Esophagus muscularis mucosa (tissue), 4 donors: ENCODE data around the gene BTAF1. TPM values are rescaled to one million over a fixed set of nuclear protein-coding genes. Genes with fewer than 3 reads are reported as not detected.

Source experiments
- DNase-seq: peaks from one replicate; pipeline ENCODE4 v3.0.0-alpha.2; 2017; ENCODE audit errors: extremely low spot score
- H3K27ac ChIP-seq, 4 donors: fragments of 200-600 bp; sonication (generic); replicated peaks in 1 of 4; 1 replicate in 3 of 4; 2 replicates in 1 of 4; pipeline ENCODE4 v1.5.1; 2016 to 2019; ENCODE audit warnings: mild to moderate bottlenecking in 1 of 4
- H3K27me3 ChIP-seq, 4 donors: fragments of 200-600 bp; sonication (generic); one replicate each; pipeline versions ENCODE4 v1.5.1 to v1.6.0; 2016 to 2019
- H3K36me3 ChIP-seq, 4 donors: fragments of 200-600 bp; sonication (generic); one replicate each; pipeline ENCODE4 v1.5.1; 2016 to 2019
- H3K4me1 ChIP-seq, 4 donors: fragments of 200-600 bp; sonication (generic); one replicate each; pipeline ENCODE4 v1.5.1; 2016 to 2019
- H3K4me3 ChIP-seq, 4 donors: fragments of 200-600 bp; sonication (generic); 1 replicate in 2 of 4; 2 replicates in 2 of 4; pipeline ENCODE4 v1.5.1; 2016 to 2019; ENCODE audit warnings: mild to moderate bottlenecking in 4 of 4, moderate library complexity in 1 of 4
- H3K9me3 ChIP-seq, 4 donors: fragments of 200-600 bp; sonication (generic); 1 replicate in 3 of 4; 2 replicates in 1 of 4; pipeline ENCODE4 v1.5.1; 2016 to 2019
- CTCF ChIP-seq, 3 experiments: fragments of 200-600 bp in 2 of 3; fragments of 450-650 bp in 1 of 3; sonication (generic) in 2 of 3; IDR thresholded peaks; one replicate each; pipeline ENCODE4 v1.5.1; 2017 to 2019; ENCODE audit warnings: antibody characterized with exemption in 3 of 3, mild to moderate bottlenecking in 2 of 3, moderate library complexity in 1 of 3
- EP300 ChIP-seq: sonication (generic); formaldehyde crosslinking; IDR thresholded peaks from one replicate; pipeline ENCODE4 v1.6.1; 2017; ENCODE audit warnings: antibody characterized with exemption
- POLR2A ChIP-seq: fragments of 450-650 bp; IDR thresholded peaks from one replicate; pipeline ENCODE4 v1.6.1; 2017; ENCODE audit warnings: antibody characterized with exemption, moderate library complexity, mild to moderate bottlenecking, low read depth
- POLR2AphosphoS5 ChIP-seq, 2 donors: sonication (generic); formaldehyde crosslinking; IDR thresholded peaks; one replicate each; pipeline ENCODE4 v1.6.1; 2017; ENCODE audit warnings: antibody characterized with exemption in 2 of 2
- whole genome bisulfite sequencing: methylation state at CpG from one replicate; pipeline ENCODE4 v1.1.5; 2018; 5-methylcytosine and 5-hydroxymethylcytosine counted together
- intact Hi-C: fragments of 100-400 bp; cut with DNase I; formaldehyde crosslinking; loops from one replicate; pipeline ENCODE4 v1.15.1; 2023
- total RNA-seq, 4 donors: library from RNA; depleted of rRNA; stranded (reverse); fragments of >200 nt; gene quantifications; one replicate each; pipeline versions ENCODE4 v1.1.0 to v1.2.1, GENCODE V29; 2016

Gene BTAF1
- total RNA-seq, 4 donors from 2014 or later, result 20.7 to 48.6 (median 26.1) TPM

- 88% methylated on average over 3 of the region's 3 CpGs for whole genome bisulfite sequencing
- Histone ChIP-seq H3K9me3 (no peaks in the 10 kb centered on the region), H3K36me3 (no peaks in the 10 kb centered on the region), H3K4me3 (no peak overlapping the region), H3K27ac (no peak overlapping the region), H3K27me3 (no peaks in the 10 kb centered on the region), H3K4me1 (no peaks in the 10 kb centered on the region)
- no peak for DNase-seq
- intact Hi-C loops, result no loop called here
- TF ChIP-seq POLR2AphosphoS5 (IDR thresholded peaks at IDR 0.05), result no peak
- no peak for TF ChIP-seq POLR2A
- TF ChIP-seq CTCF (IDR thresholded peaks at IDR 0.05), result no peak
- TF ChIP-seq EP300, result no peak
These were observed 27.3 kb upstream of the BTAF1 start for GRCh38 chr10:91896212-91896756.

- intact Hi-C loops, result no loop called here
- no peaks in the 10 kb centered on the region for H3K9me3 ChIP-seq
- H3K27ac ChIP-seq, result no peak overlapping the region
- no peak for TF ChIP-seq POLR2AphosphoS5 (IDR thresholded peaks at IDR 0.05)
- no peak for TF ChIP-seq EP300
- no peak for TF ChIP-seq CTCF (IDR thresholded peaks at IDR 0.05)
- no peak for TF ChIP-seq POLR2A
- H3K4me3 ChIP-seq, result no peak overlapping the region
- H3K27me3 ChIP-seq, result no peaks in the 10 kb centered on the region
- 71% methylated on average over 8 of the region's 8 CpGs for WGBS
- no peak for DNase-seq
- no peaks in the 10 kb centered on the region for H3K4me1 ChIP-seq
- no peaks in the 10 kb centered on the region for H3K36me3 ChIP-seq
These were observed 26.1 kb upstream of the BTAF1 start for GRCh38 chr10:91897421-91897820.

GRCh38 chr10:91901784-91902677 lies 21.5 kb upstream of the BTAF1 start:
- Histone ChIP-seq H3K27ac (no peak overlapping the region), H3K36me3 (no peaks in the 10 kb centered on the region), H3K9me3 (no peaks in the 10 kb centered on the region), H3K4me1 (peaks cover 0 to 2% (median under 1%) of the 10 kb centered on the region in 4 donors), H3K4me3 (no peak overlapping the region), H3K27me3 (no peaks in the 10 kb centered on the region)
- WGBS, result 0% methylated on average over 2 of the region's 2 CpGs
- no peak for DNase-seq
- TF ChIP-seq POLR2A (no peak), EP300 (no peak), CTCF (IDR thresholded peaks at IDR 0.05) (no peak), POLR2AphosphoS5 (IDR thresholded peaks at IDR 0.05) (no peak)
- intact Hi-C loops, result loop anchor here (10.0 kb wide), 1 partner anchor 417 kb away; no protein-coding TSS in a partner anchor

- peaks cover 0 to 26% (median 23%) of the 10 kb centered on the region in 4 donors for H3K4me1 ChIP-seq
- WGBS, result 90% methylated on average over 5 of the region's 5 CpGs
- no peaks in the 10 kb centered on the region for H3K9me3 ChIP-seq
- intact Hi-C loops, result loop anchor here (10.0 kb wide), 1 partner anchor 422 kb away; no protein-coding TSS in a partner anchor
- H3K4me3 ChIP-seq, result no peak overlapping the region
- no peaks in the 10 kb centered on the region for H3K36me3 ChIP-seq
- H3K27me3 ChIP-seq, result no peaks in the 10 kb centered on the region
- no peak for DNase-seq
- no peak overlapping the region for H3K27ac ChIP-seq
- TF ChIP-seq POLR2AphosphoS5 (IDR thresholded peaks at IDR 0.05) (no peak), POLR2A (no peak), CTCF (IDR thresholded peaks at IDR 0.05) (no peak), EP300 (no peak)
These were observed 16.5 kb upstream of the BTAF1 start for GRCh38 chr10:91907033-91907594.
